CD4-positive, alpha-beta T cell treated with Interleukin-15 for 1 hour (primary cell): ENCODE data around the gene FAM20C.
"Not testable (repeated sequence)": the region's sequence is repeated elsewhere in the genome, so short reads cannot be mapped to it uniquely, and the experiment has no call there.

ENCODE experiments used
- DNase-seq: peaks from one replicate; pipeline ENCODE4 v3.0.0-alpha.2; 2020

FAM20C gene

GRCh38 chr7:230274-230673 is 37.9 kb downstream of the FAM20C start:
- DNase-seq: no peak

GRCh38 chr7:231030-231857 is 38.9 kb downstream of the FAM20C start:
- no peak for DNase-seq

- no peak for DNase-seq
These were observed 39.5 kb downstream of the FAM20C start for GRCh38 chr7:231858-232246.

- DNase-seq: no peak
These were observed 40.3 kb downstream of the FAM20C start for GRCh38 chr7:232410-233248.

GRCh38 chr7:233249-234035 is 41.1 kb downstream of the FAM20C start:
- no peak for DNase-seq

- DNase-seq: no peak
These were observed 41.8 kb downstream of the FAM20C start for GRCh38 chr7:234051-234707.

GRCh38 chr7:234708-235553 is 42.6 kb downstream of the FAM20C start:
- no peak for DNase-seq

GRCh38 chr7:235576-236395 is 43.4 kb downstream of the FAM20C start:
- DNase-seq: no peak

GRCh38 chr7:236967-237366 is 44.6 kb downstream of the FAM20C start:
- no peak for DNase-seq

GRCh38 chr7:237385-237784 is 45.0 kb downstream of the FAM20C start:
- no peak for DNase-seq

- DNase-seq: no peak
These were observed 47.8 kb downstream of the FAM20C start for GRCh38 chr7:240146-240676.

- no peak for DNase-seq
These were observed 48.6 kb downstream of the FAM20C start for GRCh38 chr7:240887-241421.

- DNase-seq: no peak
These were observed 49.1 kb downstream of the FAM20C start for GRCh38 chr7:241513-241912.

- DNase-seq: not testable (repeated sequence)
These were observed 50.6 kb downstream of the FAM20C start for GRCh38 chr7:242826-243579.

GRCh38 chr7:243580-243978 is 51.2 kb downstream of the FAM20C start:
- DNase-seq: not testable (repeated sequence)

GRCh38 chr7:244974-245373 is 52.6 kb downstream of the FAM20C start:
- DNase-seq: no peak

GRCh38 chr7:245574-246295 is 53.4 kb downstream of the FAM20C start:
- DNase-seq: no peak

- no peak for DNase-seq
These were observed 54.1 kb downstream of the FAM20C start for GRCh38 chr7:246451-246850.

- no peak for DNase-seq
These were observed 54.8 kb downstream of the FAM20C start for GRCh38 chr7:247181-247580.
